ENCODE results near the gene KRT84. TPM values are rescaled to one million over a fixed set of nuclear protein-coding genes. Genes with fewer than 3 reads are reported as not detected.
A peak's percentile ranks its signal among the peaks of the same experiment; 100 is the strongest.

Gene KRT84
- total RNA-seq, 1 donor from 2014 or later = not detected

DNA sequence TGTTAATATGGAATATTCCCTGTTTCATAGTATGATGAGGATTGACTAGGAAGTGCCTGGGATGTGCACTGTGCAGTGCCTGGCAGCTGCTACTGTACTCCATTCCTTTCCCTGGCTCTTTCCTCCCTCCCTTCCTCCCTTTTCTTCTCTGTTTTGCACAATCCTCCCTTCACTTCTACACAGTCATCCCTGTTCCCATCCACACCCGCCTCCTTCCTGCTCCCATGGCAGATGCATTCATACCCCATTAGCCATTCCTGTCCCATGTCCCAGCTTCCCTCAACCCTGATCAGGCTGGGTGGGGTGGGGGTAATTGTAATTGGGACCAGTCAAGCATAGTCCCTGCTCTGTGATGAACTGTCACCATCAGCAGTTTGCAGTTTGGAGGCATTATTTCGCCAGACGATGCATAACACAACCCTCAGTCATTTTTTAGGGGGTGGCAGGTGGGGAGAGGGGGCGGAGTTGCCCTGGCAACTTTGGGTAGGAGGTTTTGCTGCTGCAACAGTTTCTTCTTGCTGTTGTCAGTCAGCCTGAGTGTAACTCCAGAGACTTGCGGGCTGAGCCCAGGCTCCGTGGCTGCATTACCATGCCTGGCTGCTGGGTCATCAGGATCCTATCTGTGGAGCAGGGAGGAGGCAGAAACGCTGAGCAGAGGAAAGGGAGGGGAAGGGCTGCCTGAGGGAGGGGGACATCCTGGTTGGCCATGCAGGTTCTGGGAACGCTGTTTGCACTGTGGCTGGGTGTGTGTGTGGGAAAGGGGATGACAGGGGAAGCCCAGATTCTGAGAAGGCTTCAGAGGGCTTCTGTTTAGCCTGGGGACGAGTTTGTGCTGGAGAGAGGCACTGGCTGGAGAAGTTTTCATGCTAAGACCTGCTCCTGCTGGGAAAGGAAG, 4.1 kb upstream of the KRT84 start:
- DNase-seq (ENCODE audit: low read depth, low spot score) = no peak

GRCh38 chr12:52387859-52388258, 2.4 kb upstream of the KRT84 start:
- DNase-seq (ENCODE audit: low read depth, low spot score) = no peak

DNA sequence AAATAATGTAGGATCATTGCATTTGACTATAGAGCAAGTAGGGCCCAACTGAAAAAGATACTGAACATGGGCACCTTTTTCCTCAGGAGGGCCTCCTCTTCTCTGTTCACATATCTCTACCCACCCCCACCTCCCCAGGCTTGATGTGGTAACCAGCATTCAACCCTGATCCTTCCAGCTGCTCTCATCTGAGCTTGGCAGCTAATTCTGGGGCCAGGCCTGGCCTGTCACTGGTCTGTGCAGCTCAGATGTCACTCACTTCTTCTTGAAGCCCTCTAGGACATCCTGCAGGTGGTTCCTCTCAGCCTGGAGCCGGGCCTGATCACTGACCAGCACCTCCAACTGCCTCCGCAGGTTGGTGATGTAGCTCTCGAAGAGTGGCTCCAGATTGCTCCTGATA, 2.1 kb downstream of the KRT84 start:
- no peak for DNase-seq (ENCODE audit: low read depth, low spot score)

- no peak for DNase-seq (ENCODE audit: low read depth, low spot score)
Measured at GRCh38 chr12:52382854-52383253, 2.6 kb downstream of the KRT84 start.

DNA sequence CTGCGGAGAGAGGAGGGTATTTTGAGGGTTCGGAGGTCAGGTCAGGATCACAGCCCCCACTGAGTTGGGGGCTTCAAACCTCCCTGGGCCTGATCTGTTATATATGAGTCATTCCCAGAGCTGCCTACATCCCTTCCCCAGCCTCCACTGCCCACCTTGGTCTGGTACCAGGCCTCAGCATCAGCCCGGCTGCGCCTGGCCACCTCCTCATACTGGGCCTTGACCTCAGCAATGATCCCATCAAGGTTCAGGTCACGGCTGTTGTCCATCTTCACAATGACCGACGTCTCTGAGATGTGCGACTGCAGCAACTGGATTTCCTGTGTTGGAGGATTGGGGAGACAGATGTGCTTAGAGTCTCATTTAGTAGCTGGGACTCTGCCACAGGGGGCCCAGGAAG, 4.2 kb downstream of the KRT84 start:
- no peak for DNase-seq (ENCODE audit: low read depth, low spot score)

DNA sequence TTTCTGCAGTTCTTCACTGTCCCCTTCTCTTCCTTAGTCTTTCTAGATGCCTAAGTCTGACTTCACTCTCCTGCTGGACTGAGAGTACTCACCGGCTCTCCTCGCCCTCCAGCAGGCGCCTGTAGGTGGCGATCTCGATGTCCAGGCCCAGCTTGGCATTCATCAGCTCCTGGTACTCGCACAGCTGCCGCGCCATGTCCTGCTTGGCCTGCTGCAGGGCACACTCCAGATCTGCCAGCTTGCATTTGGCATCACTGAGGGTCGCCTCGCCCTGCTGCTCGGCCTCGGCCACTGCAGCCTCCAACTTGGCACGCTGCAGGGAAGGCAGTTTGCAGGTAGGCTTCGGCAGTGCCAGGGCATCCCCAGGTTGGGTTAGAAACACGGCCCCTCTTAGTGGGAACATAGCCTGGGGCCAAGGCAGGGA, 5.2 kb downstream of the KRT84 start:
- DNase-seq (ENCODE audit: low read depth, low spot score) = no peak

- DNase-seq (ENCODE audit: low read depth, low spot score) = no peak
Measured at GRCh38 chr12:52379536-52379935, 5.9 kb downstream of the KRT84 start.

- DNase-seq (ENCODE audit: low read depth, low spot score) = no peak
Measured at GRCh38 chr12:52378091-52378490, 7.4 kb downstream of the KRT84 start.

DNA sequence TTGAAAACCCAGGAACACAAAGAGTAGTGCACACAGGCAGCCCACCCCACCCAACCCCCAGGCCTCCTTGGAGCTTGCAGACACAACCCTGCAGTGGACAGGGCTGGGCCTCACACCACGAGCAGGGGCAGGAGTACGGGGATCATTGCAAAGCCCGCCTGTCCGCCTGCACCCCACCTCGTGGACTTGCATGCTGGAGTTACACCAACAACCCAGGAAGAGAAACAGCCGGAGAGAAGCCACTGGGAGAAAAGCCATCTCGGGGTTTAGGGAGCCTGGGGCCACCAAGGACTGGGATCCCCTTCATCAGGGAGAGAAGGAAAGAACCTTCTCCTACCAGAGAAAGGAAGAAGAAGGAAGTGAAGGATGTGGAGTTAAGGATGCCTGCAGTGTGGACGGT, 8.2 kb downstream of the KRT84 start:
- DNase-seq (ENCODE audit: low read depth, low spot score) = no peak

GRCh38 chr12:52372216-52373154, 13.0 kb downstream of the KRT84 start:
- DNase-seq (ENCODE audit: low read depth, low spot score) = peak; percentile 44

GRCh38 chr12:52371716-52372115, 13.7 kb downstream of the KRT84 start:
- no peak for DNase-seq (ENCODE audit: low read depth, low spot score)

DNA sequence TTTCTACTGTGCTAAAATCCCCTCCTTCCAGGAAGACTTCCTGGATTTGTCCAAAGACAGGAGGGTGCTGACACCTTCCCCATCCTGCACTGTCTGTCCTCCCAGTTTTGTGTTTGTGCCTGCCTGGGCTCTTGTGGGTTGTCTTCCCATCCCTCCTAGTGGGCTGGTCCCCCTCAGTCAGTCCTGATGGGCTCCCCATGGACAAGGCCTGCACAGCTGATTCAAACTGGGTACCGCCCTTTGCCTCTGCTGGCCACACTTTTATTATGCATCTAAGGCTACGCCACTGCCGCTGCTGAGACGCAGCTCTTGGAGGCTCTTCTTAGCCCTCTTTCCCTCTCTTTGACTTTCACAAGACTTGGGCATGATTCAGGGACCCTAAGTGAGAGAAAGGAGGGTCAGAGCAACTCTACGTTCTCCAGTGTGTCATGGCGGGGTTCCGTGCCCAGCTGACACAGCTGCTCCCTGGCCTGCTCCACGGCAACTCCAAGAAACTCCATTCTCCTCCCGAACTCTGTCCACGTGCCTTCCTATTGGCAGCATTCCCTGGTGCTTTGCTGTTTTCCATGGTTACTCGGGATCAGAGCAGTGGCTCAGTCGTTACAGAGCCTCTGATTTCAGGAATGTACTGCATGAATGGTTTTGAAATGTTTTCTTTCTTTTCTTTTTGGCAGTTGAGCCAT, 14.4 kb downstream of the KRT84 start:
- peak; percentile 13 for DNase-seq (ENCODE audit: low read depth, low spot score)

DNA sequence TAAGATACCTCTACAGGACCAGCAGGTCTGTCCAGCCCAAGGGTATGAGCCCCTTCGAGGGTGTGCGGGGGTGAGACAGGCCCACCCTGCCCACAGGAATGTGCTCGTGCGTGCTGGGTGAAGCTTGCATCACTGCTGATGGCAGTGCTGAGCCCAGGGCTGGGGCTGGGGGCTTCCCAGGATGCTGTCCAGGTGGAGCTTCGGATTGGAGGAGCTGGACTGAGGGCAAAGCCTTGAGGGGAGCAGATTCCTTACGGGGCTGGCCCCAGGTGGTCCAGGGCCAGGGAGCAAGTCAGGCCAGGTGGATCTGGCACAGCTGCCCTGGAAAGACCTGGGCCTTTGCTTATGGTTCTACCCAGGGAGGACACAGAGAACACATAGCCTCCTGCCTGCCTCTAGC, 15.6 kb downstream of the KRT84 start:
- no peak for DNase-seq (ENCODE audit: low read depth, low spot score)

GRCh38 chr12:52369211-52369610, 16.2 kb downstream of the KRT84 start:
- DNase-seq (ENCODE audit: low read depth, low spot score) = no peak

GRCh38 chr12:52368508-52368907, 16.9 kb downstream of the KRT84 start:
- DNase-seq (ENCODE audit: low read depth, low spot score) = no peak

- no peak for DNase-seq (ENCODE audit: low read depth, low spot score)
Measured at GRCh38 chr12:52367876-52368275, 17.6 kb downstream of the KRT84 start.

GRCh38 chr12:52366738-52367485, 18.5 kb downstream of the KRT84 start, which contains the start of gene KRT85:
Gene KRT85 (minus strand): TSS chr12:52367481. CDS start chr12:52367405, 76 bp downstream.
- no peak for DNase-seq (ENCODE audit: low read depth, low spot score)

GRCh38 chr12:52364901-52365489, 20.5 kb downstream of the KRT84 start:
- DNase-seq (ENCODE audit: low read depth, low spot score) = no peak

DNA sequence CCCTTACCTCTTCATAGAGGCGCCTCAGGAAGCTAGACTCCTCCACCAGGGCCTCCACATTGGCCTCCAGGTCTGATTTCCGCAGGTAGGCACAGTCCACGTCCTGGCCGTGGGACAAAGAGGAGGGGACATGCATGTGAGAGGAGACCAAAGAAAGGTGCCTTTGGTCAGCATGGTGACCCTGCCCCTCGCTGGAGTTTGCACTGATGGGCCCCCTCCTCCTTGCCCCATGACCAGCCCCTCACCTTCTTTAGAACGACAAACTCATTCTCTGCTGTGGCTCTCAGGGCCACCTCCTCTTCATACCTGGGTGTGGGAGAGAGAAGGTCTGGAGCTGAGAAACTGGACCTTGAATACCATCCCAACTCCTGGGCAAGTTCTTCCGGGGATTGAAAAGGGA, 21.4 kb downstream of the KRT84 start:
- DNase-seq (ENCODE audit: low read depth, low spot score) = no peak

DNA sequence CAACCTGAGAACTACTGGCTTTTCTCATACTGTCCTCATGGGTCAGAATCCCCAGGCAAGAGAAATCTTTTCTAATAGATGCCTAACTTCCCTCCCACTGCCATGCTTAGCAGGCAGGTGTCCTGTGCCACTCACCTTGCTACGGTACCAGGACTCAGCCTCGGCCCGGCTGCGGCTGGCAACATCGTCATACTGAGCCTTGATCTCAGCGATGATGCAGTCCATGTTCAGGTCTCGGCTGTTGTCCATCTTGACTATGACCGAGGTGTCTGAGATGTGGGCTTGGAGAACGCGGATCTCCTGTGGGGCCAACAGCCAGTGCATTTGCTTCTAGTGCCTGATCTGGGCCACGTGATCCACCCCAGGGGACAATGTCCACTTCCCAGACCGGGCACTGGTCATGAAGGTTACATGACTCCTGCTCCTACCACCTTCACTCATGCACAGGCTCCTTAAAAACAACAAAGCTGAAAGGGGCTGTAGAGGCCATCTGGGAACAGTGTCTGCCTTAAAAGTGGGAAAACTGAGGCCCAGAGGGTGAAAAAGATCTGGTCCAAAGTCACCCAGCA, 22.3 kb downstream of the KRT84 start:
- no peak for DNase-seq (ENCODE audit: low read depth, low spot score)

All from pulmonary artery endothelial cell (primary cell).